ENCODE data around the gene ZFP90.

GRCh38 chr16:68539711-68540239 is 684 bp downstream of the ZFP90 start:
- no peak for TF ChIP-seq CTCF (IDR thresholded peaks at IDR 0.05)
- no peak for TF ChIP-seq POLR2A (IDR thresholded peaks at IDR 0.05)
- TF ChIP-seq EP300 (IDR thresholded peaks at IDR 0.05): no peak

Data from gastroesophageal sphincter (tissue), 3 donors.